Liver (tissue), 9 donors: ENCODE measurements around the gene GSX2. TPM values are rescaled to one million over a fixed set of nuclear protein-coding genes. Genes with fewer than 3 reads are reported as not detected.

Experiments used
- DNase-seq: peaks from one replicate; pipeline ENCODE4 v3.0.0-alpha.2; 2017; ENCODE audit warnings: low spot score
- H3K27ac ChIP-seq, 2 donors: one replicate each; pipeline ENCODE4 v1.7.0; 2013; ENCODE audit warnings: inconsistent platforms in 2 of 2, low read length in 2 of 2, control low read depth in 1 of 2, low read depth in 1 of 2, mild to moderate bottlenecking in 1 of 2
- H3K27me3 ChIP-seq, 4 donors: one replicate each; pipeline versions ENCODE4 v1.6.1 to v1.7.0; 2013; ENCODE audit warnings: low read length in 3 of 4, inconsistent platforms in 1 of 4, mild to moderate bottlenecking in 1 of 4, moderate library complexity in 1 of 4; ENCODE audit not compliant: control insufficient read depth in 4 of 4, insufficient read depth in 4 of 4
- H3K36me3 ChIP-seq, 4 donors: one replicate each; pipeline versions ENCODE4 v1.6.1 to v1.7.0; 2013; ENCODE audit warnings: low read length in 3 of 4, mild to moderate bottlenecking in 3 of 4, low read depth in 1 of 4, moderate library complexity in 1 of 4; ENCODE audit not compliant: control insufficient read depth in 4 of 4, insufficient read depth in 3 of 4
- H3K4me1 ChIP-seq, 4 donors: one replicate each; pipeline versions ENCODE4 v1.6.1 to v1.7.0; 2013; ENCODE audit warnings: low read length in 3 of 4, mild to moderate bottlenecking in 3 of 4, moderate library complexity in 1 of 4; ENCODE audit not compliant: control insufficient read depth in 4 of 4, insufficient read depth in 4 of 4
- H3K4me3 ChIP-seq, 3 donors: one replicate each; pipeline versions ENCODE4 v1.6.1 to v1.7.0; 2013; ENCODE audit warnings: low read length in 3 of 3, control low read depth in 1 of 3, low read depth in 1 of 3, mild to moderate bottlenecking in 1 of 3
- H3K9ac ChIP-seq, 2 donors: one replicate each; pipeline ENCODE4 v1.7.0; 2013; ENCODE audit warnings: low read length in 2 of 2, mild to moderate bottlenecking in 2 of 2, moderate library complexity in 2 of 2, control low read depth in 1 of 2, low read depth in 1 of 2
- H3K9me3 ChIP-seq, 4 donors: one replicate each; pipeline versions ENCODE4 v1.6.1 to v1.7.0; 2013; ENCODE audit warnings: low read length in 3 of 4; ENCODE audit not compliant: control insufficient read depth in 4 of 4
- ATF3 ChIP-seq: IDR thresholded peaks from 2 replicates; pipeline ENCODE4 v1.6.1; 2016; ENCODE audit warnings: antibody characterized with exemption
- EGR1 ChIP-seq, 2 donors: IDR thresholded peaks; 2 replicates each; pipeline ENCODE4 v1.6.1; 2016 to 2018; ENCODE audit warnings: antibody characterized with exemption in 2 of 2, low read depth in 2 of 2
- GABPA ChIP-seq, 2 donors: IDR thresholded peaks in 1 of 2; conservative IDR thresholded peaks in 1 of 2; 2 replicates each; pipeline ENCODE4 v1.6.1; 2016; ENCODE audit warnings: antibody characterized with exemption in 2 of 2, mild to moderate bottlenecking in 1 of 2, moderate library complexity in 1 of 2
- HNF4A ChIP-seq, 2 donors: conservative IDR thresholded peaks; 2 replicates each; pipeline ENCODE4 v1.6.1; 2016; ENCODE audit warnings: antibody characterized with exemption in 2 of 2, mild to moderate bottlenecking in 2 of 2
- JUND ChIP-seq, 2 donors: IDR thresholded peaks; 2 replicates each; pipeline ENCODE4 v1.6.1; 2016; ENCODE audit warnings: antibody characterized with exemption in 2 of 2
- MAX ChIP-seq: IDR thresholded peaks from 2 replicates; pipeline ENCODE4 v1.6.1; 2016; ENCODE audit warnings: antibody characterized with exemption
- NR2F2 ChIP-seq: IDR thresholded peaks from 2 replicates; pipeline ENCODE4 v1.6.1; 2016; ENCODE audit warnings: antibody characterized with exemption
- RAD21 ChIP-seq, 2 donors: IDR thresholded peaks; 2 replicates each; pipeline ENCODE4 v1.6.1; 2016; ENCODE audit warnings: antibody characterized with exemption in 2 of 2, mild to moderate bottlenecking in 2 of 2
- REST ChIP-seq: IDR thresholded peaks from 2 replicates; pipeline ENCODE4 v1.6.1; 2016; ENCODE audit warnings: antibody characterized with exemption, mild to moderate bottlenecking
- RXRA ChIP-seq, 2 donors: IDR thresholded peaks; 2 replicates each; pipeline ENCODE4 v1.6.1; 2017 to 2018; ENCODE audit warnings: antibody characterized with exemption in 2 of 2, mild to moderate bottlenecking in 1 of 2
- SP1 ChIP-seq: IDR thresholded peaks from 2 replicates; pipeline ENCODE4 v1.6.1; 2018; ENCODE audit warnings: antibody characterized with exemption, mild to moderate bottlenecking
- TAF1 ChIP-seq: conservative IDR thresholded peaks from 2 replicates; pipeline ENCODE4 v1.6.1; 2016; ENCODE audit warnings: antibody characterized with exemption, mild to moderate bottlenecking
- YY1 ChIP-seq: IDR thresholded peaks from 2 replicates; pipeline ENCODE4 v1.6.1; 2016; ENCODE audit warnings: antibody characterized with exemption, mild to moderate bottlenecking
- ZBTB33 ChIP-seq: IDR thresholded peaks from 2 replicates; pipeline ENCODE4 v1.6.1; 2016; ENCODE audit warnings: antibody characterized with exemption
- WGBS: extraction: QIAGEN DNeasy Blood & Tissue Kit; methylation state at CpG from one replicate; pipeline ENCODE4 v1.1.7; 2013; 5-methylcytosine and 5-hydroxymethylcytosine counted together
- polyA plus RNA-seq, 2 donors: library from polyadenylated mRNA; stranded (reverse) in 1 of 2; unstranded in 1 of 2; fragments of 200-250 nt in 1 of 2; fragments of >200 nt in 1 of 2; fragmentation: Nextera tagmentation in 1 of 2; extraction: Ambion mirVana in 1 of 2; gene quantifications; one replicate each; pipeline versions ENCODE4 v1.2.1 to v1.2.3, GENCODE V29; 2013 to 2015
- total RNA-seq, 2 donors: library from RNA; depleted of rRNA; stranded (reverse); fragments of >200 nt; gene quantifications; one replicate each; pipeline ENCODE4 v1.2.3, GENCODE V29; 2014
- donor health status: healthy.
- donor health status: healthy.
- donor health status: healthy.
- donor health status: healthy.
- donor health status: healthy.

Gene GSX2
- total and polyA plus RNA-seq, 4 donors: not detected

GRCh38 chr4:54062392-54062791 is 37.6 kb upstream of the GSX2 start:
- TF ChIP-seq MAX: peak; percentile 26
- TF ChIP-seq RAD21 (IDR thresholded peaks at IDR 0.05): peak in 1 of 2 donors; percentile 27
- peak; percentile 43 for TF ChIP-seq SP1
- peak; percentile 60 for TF ChIP-seq REST
- peak in 1 of 2 donors; percentile 34 for TF ChIP-seq JUND (IDR thresholded peaks at IDR 0.05)
- TF ChIP-seq ZBTB33: peak; percentile 62
- TF ChIP-seq TAF1: peak; percentile 80
- peak; percentile 40 for TF ChIP-seq YY1
- TF ChIP-seq NR2F2: no peak
- TF ChIP-seq RXRA (IDR thresholded peaks at IDR 0.05): peak in 1 of 2 donors; percentile 53
- TF ChIP-seq ATF3: no peak
- TF ChIP-seq EGR1 (IDR thresholded peaks at IDR 0.05; ENCODE audit: low read depth in 2 of 2): no peak
- TF ChIP-seq HNF4A (conservative IDR thresholded peaks at IDR 0.05): peak; percentile 66 to 74

GRCh38 chr4:54063229-54063628 is 36.7 kb upstream of the GSX2 start:
- H3K4me3 ChIP-seq: peak overlapping the region; percentile 88 to 91 (median 91)
- WGBS: under 1% methylated on average over 4 of the region's 4 CpGs
- TF ChIP-seq GABPA (IDR thresholded peaks at IDR 0.05 in 1 of 2, conservative IDR thresholded peaks at IDR 0.05 in 1 of 2) (peak; percentile 46 to 71), RXRA (IDR thresholded peaks at IDR 0.05) (no peak)
- H3K27me3 ChIP-seq: no peaks in the 10 kb centered on the region
- H3K36me3 ChIP-seq: peaks cover 0 to 2% (median 0%) of the 10 kb centered on the region in 4 donors
- H3K4me1 ChIP-seq: peaks cover 6 to 33% (median 25%) of the 10 kb centered on the region in 4 donors
- peak overlapping the region; percentile 97 to 100 for H3K27ac ChIP-seq
- DNase-seq: no peak
- peak overlapping the region; percentile 95 to 98 for H3K9ac ChIP-seq
- no peaks in the 10 kb centered on the region for H3K9me3 ChIP-seq

More at GRCh38 chr4:54062392-54062791, 37.6 kb upstream of the GSX2 start:
- no peak for DNase-seq
- Histone ChIP-seq H3K27ac (peak overlapping the region; percentile 97 to 100), H3K9me3 (no peaks in the 10 kb centered on the region), H3K4me1 (peaks cover 8 to 41% (median 31%) of the 10 kb centered on the region in 4 donors), H3K4me3 (peak overlapping the region; percentile 88 to 91 (median 91)), H3K36me3 (peaks cover 0 to 2% (median 0%) of the 10 kb centered on the region in 4 donors), H3K27me3 (no peaks in the 10 kb centered on the region), H3K9ac (peak overlapping the region; percentile 95 to 98)
- WGBS: 15% methylated on average over 3 of the region's 3 CpGs
